ENCODE data around the gene PDZD4.
A peak's percentile ranks its signal among the peaks of the same experiment; 100 is the strongest.

Gene PDZD4

GRCh38 chrX:153805436-153805835, 24.9 kb downstream of the PDZD4 start:
- no peak for DNase-seq

- no peak for DNase-seq
Observed at GRCh38 chrX:153804621-153805020, 25.7 kb downstream of the PDZD4 start.

- DNase-seq, result no peak
Observed at GRCh38 chrX:153804100-153804595, 26.2 kb downstream of the PDZD4 start.

GRCh38 chrX:153803211-153804099, 26.9 kb downstream of the PDZD4 start:
- DNase-seq, result no peak

- DNase-seq, result no peak
Observed at GRCh38 chrX:153802513-153803045, 27.8 kb downstream of the PDZD4 start.

- no peak for DNase-seq
Observed at GRCh38 chrX:153801669-153802068, 28.7 kb downstream of the PDZD4 start.

- DNase-seq, result no peak
Observed at GRCh38 chrX:153800746-153801145, 29.6 kb downstream of the PDZD4 start.

- no peak for DNase-seq
Observed at GRCh38 chrX:153800177-153800722, 30.1 kb downstream of the PDZD4 start.

- DNase-seq, result no peak
Observed at GRCh38 chrX:153799326-153799725, 31.0 kb downstream of the PDZD4 start.

GRCh38 chrX:153797415-153798015, 32.8 kb downstream of the PDZD4 start:
- DNase-seq, result no peak

- no peak for DNase-seq
Observed at GRCh38 chrX:153794897-153795816, 35.2 kb downstream of the PDZD4 start.

- DNase-seq, result peak; percentile 98
Observed at GRCh38 chrX:153794018-153794896, 36.1 kb downstream of the PDZD4 start, which contains the start of the genes IDH3G and SSR4. Gene IDH3G (minus strand): TSS chrX:153794375. CDS start chrX:153794326, 49 bp downstream. Gene SSR4 (plus strand): TSS chrX:153794668. CDS start chrX:153794688, 20 bp downstream.

GRCh38 chrX:153793291-153793690, 37.1 kb downstream of the PDZD4 start:
- DNase-seq, result no peak

GRCh38 chrX:153792368-153792767, 38.0 kb downstream of the PDZD4 start:
- no peak for DNase-seq

GRCh38 chrX:153791104-153791852, 39.1 kb downstream of the PDZD4 start:
- DNase-seq, result no peak

GRCh38 chrX:153789654-153790053, 40.7 kb downstream of the PDZD4 start:
- no peak for DNase-seq

- no peak for DNase-seq
Observed at GRCh38 chrX:153786669-153787068, 43.7 kb downstream of the PDZD4 start.

- no peak for DNase-seq
Observed at GRCh38 chrX:153784325-153784967, 45.9 kb downstream of the PDZD4 start.

- DNase-seq, result peak; percentile 20
Observed at GRCh38 chrX:153783378-153784013, 46.8 kb downstream of the PDZD4 start.
